Thyroid gland (tissue), 4 donors: ENCODE results near the gene TMEM233.

Experiments used
- POLR2A ChIP-seq, 2 donors: fragments of 450-650 bp; IDR thresholded peaks; one replicate each; pipeline ENCODE4 v1.6.1; 2017; ENCODE audit warnings: antibody characterized with exemption in 2 of 2, mild to moderate bottlenecking in 2 of 2, moderate library complexity in 1 of 2
- TF ChIP-seq, protein P1 (sequence below), 6 experiments: fragments of 200-600 bp in 3 of 6; fragments of 450-650 bp in 3 of 6; sonication (generic) in 3 of 6; IDR thresholded peaks; one replicate each; pipeline ENCODE4 v1.5.1; 2016 to 2019; ENCODE audit warnings: antibody characterized with exemption in 6 of 6, mild to moderate bottlenecking in 2 of 6, inconsistent platforms in 1 of 6, moderate library complexity in 1 of 6

DNA sequence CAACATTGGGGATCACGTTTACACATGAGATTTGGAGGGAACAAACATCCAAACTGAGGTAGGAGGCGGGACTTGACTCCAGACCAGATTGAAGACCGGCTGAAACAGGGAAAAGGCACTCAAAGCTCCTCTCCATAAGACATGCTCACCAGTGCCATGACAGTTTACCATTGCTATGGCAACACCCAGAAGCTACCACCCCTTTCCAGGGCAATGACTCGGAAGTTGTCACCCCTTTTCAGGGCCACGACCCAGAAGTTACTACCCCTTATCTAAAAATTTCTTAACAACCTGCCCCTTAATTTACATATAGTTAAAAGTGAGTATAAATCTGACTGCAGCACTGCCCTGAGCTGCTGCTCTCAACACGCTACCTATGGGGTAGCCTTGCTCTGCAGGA lies 34.1 kb downstream of the TMEM233 start:
- TF ChIP-seq, protein P1, sequence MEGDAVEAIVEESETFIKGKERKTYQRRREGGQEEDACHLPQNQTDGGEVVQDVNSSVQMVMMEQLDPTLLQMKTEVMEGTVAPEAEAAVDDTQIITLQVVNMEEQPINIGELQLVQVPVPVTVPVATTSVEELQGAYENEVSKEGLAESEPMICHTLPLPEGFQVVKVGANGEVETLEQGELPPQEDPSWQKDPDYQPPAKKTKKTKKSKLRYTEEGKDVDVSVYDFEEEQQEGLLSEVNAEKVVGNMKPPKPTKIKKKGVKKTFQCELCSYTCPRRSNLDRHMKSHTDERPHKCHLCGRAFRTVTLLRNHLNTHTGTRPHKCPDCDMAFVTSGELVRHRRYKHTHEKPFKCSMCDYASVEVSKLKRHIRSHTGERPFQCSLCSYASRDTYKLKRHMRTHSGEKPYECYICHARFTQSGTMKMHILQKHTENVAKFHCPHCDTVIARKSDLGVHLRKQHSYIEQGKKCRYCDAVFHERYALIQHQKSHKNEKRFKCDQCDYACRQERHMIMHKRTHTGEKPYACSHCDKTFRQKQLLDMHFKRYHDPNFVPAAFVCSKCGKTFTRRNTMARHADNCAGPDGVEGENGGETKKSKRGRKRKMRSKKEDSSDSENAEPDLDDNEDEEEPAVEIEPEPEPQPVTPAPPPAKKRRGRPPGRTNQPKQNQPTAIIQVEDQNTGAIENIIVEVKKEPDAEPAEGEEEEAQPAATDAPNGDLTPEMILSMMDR (IDR thresholded peaks at IDR 0.05), result no peak
- TF ChIP-seq POLR2A (IDR thresholded peaks at IDR 0.05), result no peak
